NCI-H510A (cell line): ENCODE data around the gene MAST4.
"Not testable (repeated sequence)": the region's sequence is repeated elsewhere in the genome, so short reads cannot be mapped to it uniquely, and the experiment has no call there.

ENCODE experiments used
- DNase-seq: peaks from one replicate; lab custom pipeline; 2025; lab: John Stamatoyannopoulos, UW

The MAST4 gene

DNA sequence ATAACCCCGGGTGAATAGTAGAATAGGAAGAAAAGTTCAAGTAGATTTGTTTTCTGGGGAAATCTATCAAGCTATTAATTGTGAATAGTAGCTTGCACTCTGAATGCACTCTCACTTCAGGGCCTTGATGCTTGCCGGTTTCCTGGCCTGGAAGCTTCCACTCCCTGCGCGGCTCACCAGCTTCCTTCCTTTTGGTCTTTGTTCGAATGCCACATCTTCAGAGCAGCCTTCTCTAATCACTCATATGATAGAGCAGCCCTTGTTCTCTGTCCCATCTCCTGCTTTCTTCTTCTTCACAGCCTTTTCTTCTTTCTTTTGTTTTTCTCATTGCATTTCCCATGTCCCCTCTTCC, 146.7 kb downstream of the MAST4 start:
- DNase-seq: no peak

DNA sequence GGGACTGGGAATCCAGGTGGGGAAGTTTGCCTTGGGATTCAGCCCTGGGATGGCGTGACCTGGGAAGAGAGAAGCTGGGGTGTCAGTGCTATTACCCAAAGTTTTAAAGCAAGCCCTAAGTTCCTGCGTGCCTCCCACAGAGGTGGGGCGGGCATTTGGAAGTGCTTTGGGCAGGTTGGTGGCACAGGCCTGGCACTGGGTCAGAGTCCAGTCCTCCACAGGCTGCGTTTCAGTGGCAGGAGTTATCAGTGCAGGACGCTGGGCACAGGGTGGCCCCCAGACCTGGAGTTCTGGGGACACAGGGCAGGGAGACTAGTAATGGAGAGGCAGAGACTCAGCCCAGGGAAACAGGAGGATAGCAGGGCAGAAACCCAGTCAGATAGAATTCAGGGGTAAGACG, 147.2 kb downstream of the MAST4 start:
- no peak for DNase-seq

DNA sequence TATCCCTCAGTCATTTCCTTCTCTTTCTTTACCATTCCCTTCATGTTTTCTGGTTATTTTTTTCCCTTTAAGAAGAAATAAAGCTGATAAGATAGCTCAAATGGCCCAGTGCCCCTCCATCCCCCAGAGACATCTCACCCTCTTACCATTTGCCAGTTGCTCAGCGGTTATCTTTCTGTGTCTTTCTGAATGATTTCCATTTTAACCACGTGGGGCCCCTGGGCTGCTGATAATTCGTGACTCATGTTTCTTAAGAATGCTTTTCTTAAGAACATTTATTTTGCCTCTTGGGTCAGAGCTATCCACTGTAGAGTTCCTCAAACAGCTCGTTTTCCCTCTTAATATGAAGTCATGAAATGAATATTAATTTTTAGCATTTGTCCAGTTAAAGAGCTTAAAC, 147.8 kb downstream of the MAST4 start:
- no peak for DNase-seq

DNA sequence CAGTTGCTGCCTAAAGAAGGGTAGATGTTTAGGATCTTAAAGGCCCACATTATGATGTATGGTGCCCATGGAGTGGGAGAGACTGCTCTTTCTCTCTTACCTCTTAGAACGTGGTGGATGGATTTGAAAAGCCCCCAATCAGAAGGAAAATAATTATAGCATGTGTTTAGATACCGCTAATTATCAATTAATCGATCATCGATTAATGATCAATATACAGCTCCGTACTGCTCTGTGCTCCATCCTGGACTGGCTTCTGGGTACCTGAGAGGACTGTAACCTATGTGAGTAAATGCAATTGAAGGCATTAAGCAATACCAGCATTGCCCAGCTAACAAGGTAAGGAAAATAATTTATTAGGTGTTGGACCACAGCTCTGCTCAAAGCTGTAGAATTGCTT, 149.1 kb downstream of the MAST4 start:
- DNase-seq: no peak

DNA sequence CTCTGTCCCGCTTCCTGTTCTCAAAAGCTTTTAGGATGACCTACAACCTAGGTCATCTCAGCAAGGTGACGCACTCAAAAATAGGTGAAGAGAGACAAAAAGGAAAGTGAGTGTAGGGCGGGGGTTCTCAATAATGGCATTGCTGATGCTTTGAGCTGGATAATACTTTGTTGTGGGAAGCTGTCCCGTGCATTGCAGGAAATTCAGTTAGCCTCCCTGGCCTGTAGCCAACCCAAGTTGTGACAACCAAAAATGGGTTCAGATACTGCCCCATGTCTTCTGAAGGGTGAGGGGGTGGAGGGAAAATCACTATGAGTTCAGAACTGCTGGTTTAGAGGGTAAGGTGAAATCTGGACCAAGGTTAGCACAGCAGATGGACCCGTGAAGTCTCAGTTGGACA, 151.4 kb downstream of the MAST4 start:
- no peak for DNase-seq

DNA sequence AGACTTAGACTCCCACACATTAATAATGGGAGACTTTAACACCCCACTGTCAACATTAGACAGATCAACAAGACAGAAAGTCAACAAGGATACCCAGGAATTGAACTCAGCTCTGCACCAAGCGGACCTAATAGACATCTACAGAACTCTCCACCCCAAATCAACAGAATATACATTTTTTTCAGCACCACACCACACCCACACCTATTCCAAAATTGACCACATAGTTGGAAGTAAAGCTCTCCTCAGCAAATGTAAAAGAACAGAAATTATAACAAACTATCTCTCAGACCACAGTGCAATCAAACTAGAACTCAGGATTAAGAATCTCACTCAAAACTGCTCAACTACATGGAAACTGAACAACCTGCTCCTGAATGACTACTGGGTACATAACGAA, 156.5 kb downstream of the MAST4 start:
- not testable (repeated sequence) for DNase-seq

DNA sequence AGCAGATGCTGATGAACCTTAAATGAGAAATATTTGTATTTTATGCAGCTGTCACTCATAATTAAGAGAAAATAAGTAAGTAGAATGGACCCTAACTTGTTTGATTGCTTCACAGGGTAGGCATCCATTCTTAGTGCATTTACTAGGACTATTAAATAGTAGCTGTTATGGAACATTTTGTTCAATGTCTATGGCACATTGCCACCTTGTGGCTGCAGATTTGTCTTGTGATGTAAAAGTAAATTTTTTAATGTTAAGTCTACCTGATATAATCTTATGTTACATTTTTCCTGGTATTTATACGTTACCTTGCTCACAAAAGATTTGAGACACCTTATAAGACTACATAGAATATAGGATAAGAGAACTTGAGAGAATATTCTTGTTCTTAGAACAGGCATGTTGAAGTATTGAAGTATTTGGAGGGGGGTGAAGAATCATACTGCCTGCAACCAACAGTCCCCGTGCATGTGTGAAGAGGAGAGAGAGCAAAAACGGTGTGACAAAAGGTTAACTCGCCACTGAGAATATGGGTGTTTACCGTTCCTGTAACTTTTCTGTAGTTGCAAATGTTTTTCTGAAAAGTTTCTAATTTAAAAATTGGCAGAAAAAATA, 161.1 kb downstream of the MAST4 start:
- DNase-seq: peak; percentile 4

DNA sequence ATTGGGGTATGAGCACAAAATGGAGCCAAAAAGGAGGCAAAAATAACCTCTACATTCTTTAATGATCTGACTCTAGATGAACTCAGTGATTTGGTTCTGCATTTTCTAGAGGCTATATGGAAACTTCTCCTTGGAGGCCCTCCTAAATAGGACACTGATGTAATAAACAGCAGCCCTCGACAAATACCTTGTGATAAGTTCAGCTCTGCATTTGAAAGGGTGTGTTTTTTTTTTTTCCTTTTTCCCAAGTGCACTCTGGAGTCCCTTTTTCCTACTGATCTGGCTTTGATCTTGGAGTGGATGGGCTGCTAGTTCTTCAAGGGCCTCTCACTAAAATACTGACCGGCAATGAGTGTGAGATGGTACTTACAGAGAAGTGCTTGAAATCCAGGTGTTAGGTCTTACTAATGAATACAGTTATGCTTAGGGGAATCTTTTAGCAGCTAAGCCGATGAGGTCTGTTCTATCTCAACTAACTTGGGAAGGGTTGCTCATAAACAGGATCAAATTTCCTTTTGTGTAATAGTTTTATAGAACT, 161.7 kb downstream of the MAST4 start:
- no peak for DNase-seq

DNA sequence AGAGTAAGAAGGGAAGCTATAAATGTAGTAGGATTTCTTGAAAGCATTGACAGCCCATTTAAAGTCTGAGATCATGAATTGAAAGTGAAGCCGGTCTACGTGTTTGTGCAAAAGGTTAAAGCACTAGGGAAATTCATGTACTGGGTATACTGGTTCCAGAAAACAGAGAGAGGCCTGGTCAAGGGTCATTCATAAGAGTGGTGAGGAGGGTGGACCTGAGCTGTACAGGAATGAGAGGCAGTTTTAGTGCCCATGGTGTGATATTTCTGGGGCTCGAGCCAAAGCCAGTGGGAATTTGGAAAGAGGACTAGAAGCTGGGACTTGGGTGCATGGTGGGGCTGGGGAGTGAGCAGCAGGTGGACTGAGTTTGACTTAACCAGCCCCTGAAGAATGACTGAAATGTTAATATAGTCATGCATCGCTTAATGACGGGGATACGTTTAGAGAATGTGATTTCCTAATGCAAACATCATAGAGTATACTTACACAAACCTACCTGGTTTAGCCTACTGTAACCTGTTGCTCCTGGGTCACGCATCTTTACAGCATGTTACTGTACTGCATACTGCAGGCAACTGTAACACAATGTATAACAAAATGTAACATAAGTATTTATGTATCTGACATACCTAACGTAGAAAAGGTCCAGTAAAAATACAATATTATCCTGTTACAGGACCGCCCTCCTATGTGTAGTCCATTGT, 173.0 kb downstream of the MAST4 start:
- no peak for DNase-seq

DNA sequence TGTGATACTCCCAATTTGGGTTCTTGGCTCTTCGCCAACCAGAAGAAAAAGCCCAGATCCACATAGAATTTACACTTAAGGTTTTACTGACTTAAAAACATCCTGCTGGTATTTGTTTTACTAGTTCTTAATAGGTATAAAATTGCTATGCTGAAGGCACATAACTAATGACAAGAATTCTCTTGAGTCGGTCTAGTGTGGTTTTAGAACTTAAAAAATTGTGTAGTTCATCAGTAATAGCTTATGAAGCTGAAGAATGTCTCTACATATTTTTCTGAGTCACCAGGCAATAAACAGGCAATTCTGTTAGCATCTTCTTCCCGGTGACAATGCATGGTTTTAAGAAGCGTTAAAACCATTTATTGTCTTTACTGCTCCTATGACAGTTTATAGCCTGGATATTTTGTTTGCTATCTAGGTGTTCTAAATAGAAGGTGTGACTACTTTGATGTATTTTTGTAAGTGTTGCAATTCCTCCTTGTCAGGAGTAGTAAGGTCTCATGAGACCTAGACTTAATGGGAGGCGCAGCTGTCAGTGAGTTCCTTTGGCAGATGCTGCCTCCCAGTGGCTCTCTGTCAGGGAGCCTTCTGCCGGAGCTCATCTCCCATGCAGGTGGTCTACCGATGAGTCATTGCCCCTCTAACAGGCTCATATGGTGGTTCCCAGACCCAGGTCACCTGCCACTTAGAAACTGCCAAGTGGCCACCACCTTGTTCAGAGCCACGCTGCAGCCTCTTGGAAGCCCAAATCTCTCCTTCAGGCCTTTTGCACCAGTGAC, 173.8 kb downstream of the MAST4 start:
- no peak for DNase-seq

DNA sequence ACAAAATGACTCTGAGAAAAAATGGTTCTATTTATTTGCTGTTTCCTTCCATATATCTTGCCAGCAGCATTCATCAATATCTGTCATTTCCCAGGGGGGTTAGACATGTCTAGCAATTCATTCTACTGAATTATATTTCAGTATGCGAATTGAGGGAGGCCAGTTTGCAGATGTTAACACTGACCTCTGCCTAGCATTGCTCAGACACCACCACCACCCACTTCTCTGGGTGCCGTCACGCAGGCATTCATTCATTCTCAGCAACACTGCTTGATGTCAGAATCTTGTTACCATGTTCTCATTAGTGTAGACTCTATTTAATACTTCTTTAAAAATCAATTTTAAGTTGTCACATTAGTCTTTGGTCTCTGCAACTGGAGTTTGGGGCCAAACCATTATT, 181.7 kb downstream of the MAST4 start:
- no peak for DNase-seq

DNA sequence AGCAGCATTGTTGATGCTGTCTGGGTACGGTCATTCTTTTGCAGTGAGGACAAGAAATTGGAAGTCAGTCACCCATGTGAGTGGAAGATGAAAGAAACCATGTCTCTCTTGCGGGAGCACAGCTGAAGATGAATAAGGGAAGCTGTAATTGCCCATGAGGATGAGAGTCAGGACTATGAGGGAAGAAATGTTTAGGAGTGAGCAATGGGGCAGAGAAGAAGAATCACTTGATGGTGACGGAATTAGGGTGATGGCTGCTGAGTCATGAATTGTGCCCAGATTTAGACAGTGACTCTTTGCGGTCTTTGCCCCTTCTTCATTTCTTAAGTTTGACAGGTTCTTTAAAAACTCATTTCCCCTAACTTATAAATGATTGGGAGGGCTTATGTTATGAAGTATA, 183.3 kb downstream of the MAST4 start:
- DNase-seq: no peak

DNA sequence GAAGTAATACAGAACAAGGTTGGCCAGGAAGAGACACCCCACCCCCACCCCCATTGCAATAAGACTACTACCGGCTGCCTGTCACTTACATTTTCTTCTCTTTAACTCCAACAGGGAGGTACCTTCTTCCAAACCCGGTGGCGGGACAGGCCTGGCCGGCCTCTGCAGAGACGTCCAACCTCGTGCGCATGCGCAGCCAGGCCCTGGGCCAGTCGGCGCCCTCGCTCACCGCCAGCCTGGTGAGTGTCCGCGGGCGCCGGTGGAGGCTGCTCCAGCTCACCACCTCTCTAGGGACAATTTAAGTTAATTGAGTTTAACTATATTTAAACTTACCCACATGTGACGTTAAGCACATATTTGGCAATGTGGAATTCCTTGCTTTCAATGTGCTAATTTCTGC, 192.4 kb downstream of the MAST4 start:
- no peak for DNase-seq

DNA sequence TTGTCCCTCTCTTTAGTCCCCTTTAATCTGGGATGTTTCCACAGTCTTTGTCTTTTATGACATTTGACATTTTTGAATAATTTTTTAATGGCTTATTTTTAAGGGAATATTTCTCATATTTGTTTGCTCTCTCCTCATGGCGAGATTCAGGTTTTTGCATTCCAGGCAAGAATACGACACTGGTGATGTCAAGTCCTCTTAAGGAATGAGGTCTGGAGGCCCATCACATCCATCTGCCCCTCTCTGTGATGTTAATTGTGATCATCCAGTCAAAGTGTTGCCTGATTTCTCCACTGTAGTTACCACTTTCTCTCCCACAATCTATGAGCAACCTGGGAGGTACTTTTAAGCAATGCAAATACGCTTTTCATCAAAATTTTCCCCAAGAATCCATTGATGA, 193.2 kb downstream of the MAST4 start:
- no peak for DNase-seq

DNA sequence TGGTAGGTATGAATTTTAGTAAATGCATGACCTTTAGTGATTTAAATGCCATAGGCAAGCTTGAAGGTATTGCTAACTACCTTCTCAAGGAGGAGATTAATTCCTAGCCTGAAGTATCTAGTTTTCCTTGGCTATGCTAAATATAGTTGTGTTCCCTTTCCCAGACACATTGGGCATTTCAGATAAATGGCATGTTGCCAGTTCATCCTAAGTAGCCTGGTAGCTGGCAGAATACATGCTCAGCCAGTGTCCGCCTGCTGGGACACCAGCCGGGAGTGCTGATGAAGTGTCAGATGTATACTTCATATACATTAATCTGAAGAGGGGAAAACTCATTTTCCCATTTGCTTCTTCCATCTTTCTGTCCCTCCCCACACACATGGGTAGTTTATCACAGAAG, 196.9 kb downstream of the MAST4 start:
- DNase-seq: no peak

DNA sequence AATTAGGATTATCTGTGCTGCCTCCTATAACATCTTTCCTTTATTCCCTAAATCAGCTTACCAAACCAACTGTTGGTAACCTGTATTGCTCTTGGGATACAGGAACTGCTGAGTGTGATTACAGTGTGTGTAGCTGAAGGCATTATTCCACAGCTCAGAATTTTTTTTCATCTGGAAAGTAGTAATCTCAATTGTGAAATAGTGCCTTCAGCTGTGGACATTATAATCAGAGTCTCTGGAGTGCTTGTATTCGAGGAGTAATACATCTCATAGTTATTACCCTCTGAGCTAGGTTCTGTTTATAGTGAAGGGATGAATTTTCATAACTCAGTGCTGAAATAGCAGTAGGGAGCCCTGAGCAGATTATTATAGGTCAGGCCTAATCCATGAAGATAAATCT, 199.5 kb downstream of the MAST4 start:
- no peak for DNase-seq

DNA sequence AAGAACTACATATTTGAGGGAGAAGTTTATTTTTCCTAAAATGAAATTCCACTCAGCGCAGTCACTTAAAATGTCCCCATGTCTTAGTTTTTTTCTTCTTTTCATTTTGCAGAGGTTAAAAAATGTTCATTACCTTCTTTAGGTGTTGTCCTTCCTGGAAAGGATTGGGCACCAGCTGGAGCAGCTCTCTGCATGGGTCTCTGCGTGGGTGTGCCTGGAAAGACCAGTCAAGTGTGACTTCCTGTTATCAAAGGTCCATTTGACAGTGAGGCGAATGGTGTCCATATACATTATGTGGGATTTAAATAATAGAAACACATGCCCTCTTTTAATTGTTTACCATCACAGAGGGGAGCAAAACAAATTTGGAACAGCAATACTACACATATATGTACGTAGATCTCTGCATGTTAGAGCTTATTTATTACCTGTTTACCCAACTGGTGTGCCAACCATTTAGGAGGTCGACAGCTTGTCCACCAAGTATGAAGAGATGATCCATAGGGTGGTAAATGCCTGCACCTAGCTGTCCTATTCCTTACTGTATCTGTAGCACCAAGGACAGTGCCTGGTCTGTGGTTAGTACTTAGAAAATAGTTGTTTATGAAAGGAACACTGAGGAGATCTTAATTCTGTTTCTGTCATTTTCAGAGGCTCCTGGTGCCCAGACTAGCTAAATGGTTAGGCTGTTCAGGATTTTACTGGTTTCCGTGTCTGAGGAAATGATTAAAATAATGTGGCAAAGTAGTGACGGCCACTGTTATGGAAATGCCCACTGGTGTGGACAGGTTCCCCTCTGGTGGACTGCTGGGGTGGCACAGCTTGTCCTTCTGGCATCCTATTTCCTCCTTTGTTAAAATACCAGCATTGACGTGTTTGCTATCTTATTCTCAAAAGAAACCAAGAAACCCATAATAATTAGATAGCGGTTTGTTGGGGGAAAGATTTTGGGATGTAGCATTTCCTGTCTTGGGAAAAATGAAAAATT, 200.4 kb downstream of the MAST4 start:
- DNase-seq: no peak

DNA sequence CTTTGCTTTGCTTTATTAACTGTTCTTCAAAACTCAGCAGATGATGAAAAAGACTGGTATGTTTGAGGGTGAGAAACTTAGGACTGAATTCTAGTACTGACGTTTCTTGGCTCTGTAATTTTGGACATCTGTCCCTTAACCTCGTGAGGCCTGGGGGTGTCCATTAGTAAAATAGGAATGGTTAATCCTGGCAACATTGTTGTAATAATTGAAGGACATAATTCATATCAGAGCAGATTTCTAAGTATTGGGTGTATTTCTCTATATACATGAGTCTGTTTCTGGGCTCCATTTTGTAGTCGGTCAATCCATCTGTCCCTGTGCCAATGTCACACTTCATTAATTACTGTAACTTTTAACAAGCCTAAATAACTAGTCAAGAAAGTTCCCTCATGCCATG, 206.7 kb downstream of the MAST4 start:
- DNase-seq: no peak

DNA sequence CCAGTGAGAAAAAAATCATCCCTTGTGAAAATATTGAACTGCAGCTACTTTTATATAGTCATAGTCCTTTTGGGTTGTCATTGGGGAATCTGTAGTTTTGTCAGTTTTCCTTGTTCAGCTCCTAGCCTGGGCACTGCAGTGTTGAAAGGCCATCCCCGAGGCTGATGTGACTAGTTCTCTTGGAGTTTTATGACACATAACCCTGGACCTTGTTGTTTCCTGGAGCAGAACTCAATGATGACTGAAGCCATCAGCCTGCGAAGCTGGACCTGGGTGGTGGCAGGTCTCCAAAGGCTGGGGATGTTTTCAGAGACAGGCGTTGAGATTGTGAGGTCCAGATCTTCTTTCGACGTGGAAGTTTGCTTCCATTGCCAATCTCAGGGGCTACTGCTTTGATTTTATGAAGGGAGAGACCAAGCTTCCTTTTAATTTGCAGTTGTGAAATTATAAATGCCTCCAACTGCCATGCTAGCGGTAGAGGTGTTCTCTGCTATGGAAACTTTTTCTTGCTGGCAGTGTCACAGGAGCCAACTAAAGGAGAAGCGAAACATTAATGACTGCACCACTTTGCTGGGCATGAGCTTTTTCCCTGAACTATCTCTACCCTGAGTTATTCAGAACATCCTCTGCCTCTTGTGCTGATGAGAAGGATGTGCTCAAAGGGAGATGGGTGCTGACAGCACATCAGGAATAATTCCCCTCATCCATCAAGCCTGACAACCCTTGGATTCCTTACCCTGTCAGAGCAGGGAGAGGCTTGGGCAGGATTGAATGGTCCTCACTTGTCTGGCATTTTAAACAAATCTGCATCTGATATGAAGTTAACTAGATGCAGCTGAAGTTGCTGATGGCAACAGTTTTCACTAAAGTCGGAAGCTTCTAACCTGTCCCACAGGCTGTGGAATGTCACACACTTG, 209.6 kb downstream of the MAST4 start:
- no peak for DNase-seq

DNA sequence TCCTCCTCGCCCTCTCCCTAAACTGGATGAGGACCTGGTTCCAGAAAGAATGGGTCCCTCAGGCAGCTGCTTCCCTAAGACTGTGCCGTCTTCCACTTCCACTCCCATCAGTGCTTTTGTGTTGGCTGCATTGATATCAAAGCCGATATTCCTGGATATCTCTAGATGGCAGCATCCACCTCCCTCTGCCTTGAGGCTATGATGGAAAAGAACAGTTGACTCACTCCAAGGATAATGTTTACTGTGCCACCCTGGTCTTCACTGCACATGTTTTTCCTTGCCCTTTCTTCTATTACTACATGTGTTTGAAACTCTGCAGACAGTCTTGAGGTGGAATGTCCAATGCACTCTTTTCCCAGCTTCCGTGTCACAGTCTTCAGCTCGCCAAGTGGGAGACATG, 211.6 kb downstream of the MAST4 start:
- DNase-seq: no peak

DNA sequence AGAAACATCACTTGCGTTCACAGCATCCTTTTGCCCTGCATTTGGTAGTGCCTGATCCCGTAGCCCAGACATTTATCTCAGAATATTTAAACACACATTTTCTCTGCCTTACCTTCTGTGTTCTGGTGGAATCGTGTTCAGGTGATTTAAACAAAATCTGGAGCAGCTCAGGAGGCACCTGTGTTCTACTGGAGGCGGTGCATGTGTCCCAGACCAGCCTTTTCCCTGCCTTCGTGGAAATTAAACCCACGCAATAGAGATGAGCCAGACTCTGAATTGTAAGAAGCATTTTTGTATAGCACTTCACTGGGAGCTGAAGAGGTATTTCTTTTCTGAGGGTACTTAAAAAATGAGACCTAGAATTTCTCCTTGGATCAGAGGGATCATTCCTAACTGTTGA, 212.5 kb downstream of the MAST4 start:
- DNase-seq: no peak
